Liver (tissue), 9 donors: ENCODE measurements around the gene PLPP4. TPM values are rescaled to one million over a fixed set of nuclear protein-coding genes. Genes with fewer than 3 reads are reported as not detected.

ENCODE experiments used
- DNase-seq: peaks from one replicate; pipeline ENCODE4 v3.0.0-alpha.2; 2017; ENCODE audit warnings: low spot score
- H3K27ac ChIP-seq, 2 donors: one replicate each; pipeline ENCODE4 v1.7.0; 2013; ENCODE audit warnings: inconsistent platforms in 2 of 2, low read length in 2 of 2, control low read depth in 1 of 2, low read depth in 1 of 2, mild to moderate bottlenecking in 1 of 2
- H3K27me3 ChIP-seq, 4 donors: one replicate each; pipeline versions ENCODE4 v1.6.1 to v1.7.0; 2013; ENCODE audit warnings: low read length in 3 of 4, inconsistent platforms in 1 of 4, mild to moderate bottlenecking in 1 of 4, moderate library complexity in 1 of 4; ENCODE audit not compliant: control insufficient read depth in 4 of 4, insufficient read depth in 4 of 4
- H3K36me3 ChIP-seq, 4 donors: one replicate each; pipeline versions ENCODE4 v1.6.1 to v1.7.0; 2013; ENCODE audit warnings: low read length in 3 of 4, mild to moderate bottlenecking in 3 of 4, low read depth in 1 of 4, moderate library complexity in 1 of 4; ENCODE audit not compliant: control insufficient read depth in 4 of 4, insufficient read depth in 3 of 4
- H3K4me1 ChIP-seq, 4 donors: one replicate each; pipeline versions ENCODE4 v1.6.1 to v1.7.0; 2013; ENCODE audit warnings: low read length in 3 of 4, mild to moderate bottlenecking in 3 of 4, moderate library complexity in 1 of 4; ENCODE audit not compliant: control insufficient read depth in 4 of 4, insufficient read depth in 4 of 4
- H3K4me3 ChIP-seq, 3 donors: one replicate each; pipeline versions ENCODE4 v1.6.1 to v1.7.0; 2013; ENCODE audit warnings: low read length in 3 of 3, control low read depth in 1 of 3, low read depth in 1 of 3, mild to moderate bottlenecking in 1 of 3
- H3K9ac ChIP-seq, 2 donors: one replicate each; pipeline ENCODE4 v1.7.0; 2013; ENCODE audit warnings: low read length in 2 of 2, mild to moderate bottlenecking in 2 of 2, moderate library complexity in 2 of 2, control low read depth in 1 of 2, low read depth in 1 of 2
- H3K9me3 ChIP-seq, 4 donors: one replicate each; pipeline versions ENCODE4 v1.6.1 to v1.7.0; 2013; ENCODE audit warnings: low read length in 3 of 4; ENCODE audit not compliant: control insufficient read depth in 4 of 4
- ATF3 ChIP-seq: IDR thresholded peaks from 2 replicates; pipeline ENCODE4 v1.6.1; 2016; ENCODE audit warnings: antibody characterized with exemption
- CTCF ChIP-seq: fragments of 150-350 bp; IDR thresholded peaks from 2 replicates; pipeline ENCODE4 v1.5.1; 2017; ENCODE audit warnings: improper control_type of control experiment, low read depth, low read length; ENCODE audit not compliant: missing input control
- EGR1 ChIP-seq, 2 donors: IDR thresholded peaks; 2 replicates each; pipeline ENCODE4 v1.6.1; 2016 to 2018; ENCODE audit warnings: antibody characterized with exemption in 2 of 2, low read depth in 2 of 2
- FOXA1 ChIP-seq: IDR thresholded peaks from 2 replicates; pipeline ENCODE4 v1.6.1; 2016; ENCODE audit warnings: antibody characterized with exemption
- FOXA2 ChIP-seq: IDR thresholded peaks from 2 replicates; pipeline ENCODE4 v1.6.1; 2016; ENCODE audit warnings: antibody characterized with exemption
- GABPA ChIP-seq, 2 donors: IDR thresholded peaks in 1 of 2; conservative IDR thresholded peaks in 1 of 2; 2 replicates each; pipeline ENCODE4 v1.6.1; 2016; ENCODE audit warnings: antibody characterized with exemption in 2 of 2, mild to moderate bottlenecking in 1 of 2, moderate library complexity in 1 of 2
- HNF4A ChIP-seq, 2 donors: conservative IDR thresholded peaks; 2 replicates each; pipeline ENCODE4 v1.6.1; 2016; ENCODE audit warnings: antibody characterized with exemption in 2 of 2, mild to moderate bottlenecking in 2 of 2
- HNF4G ChIP-seq: IDR thresholded peaks from 2 replicates; pipeline ENCODE4 v1.6.1; 2016; ENCODE audit warnings: antibody characterized with exemption
- JUND ChIP-seq, 2 donors: IDR thresholded peaks; 2 replicates each; pipeline ENCODE4 v1.6.1; 2016; ENCODE audit warnings: antibody characterized with exemption in 2 of 2
- MAX ChIP-seq: IDR thresholded peaks from 2 replicates; pipeline ENCODE4 v1.6.1; 2016; ENCODE audit warnings: antibody characterized with exemption
- NR2F2 ChIP-seq: IDR thresholded peaks from 2 replicates; pipeline ENCODE4 v1.6.1; 2016; ENCODE audit warnings: antibody characterized with exemption
- RAD21 ChIP-seq, 2 donors: IDR thresholded peaks; 2 replicates each; pipeline ENCODE4 v1.6.1; 2016; ENCODE audit warnings: antibody characterized with exemption in 2 of 2, mild to moderate bottlenecking in 2 of 2
- REST ChIP-seq: IDR thresholded peaks from 2 replicates; pipeline ENCODE4 v1.6.1; 2016; ENCODE audit warnings: antibody characterized with exemption, mild to moderate bottlenecking
- RXRA ChIP-seq, 2 donors: IDR thresholded peaks; 2 replicates each; pipeline ENCODE4 v1.6.1; 2017 to 2018; ENCODE audit warnings: antibody characterized with exemption in 2 of 2, mild to moderate bottlenecking in 1 of 2
- SP1 ChIP-seq: IDR thresholded peaks from 2 replicates; pipeline ENCODE4 v1.6.1; 2018; ENCODE audit warnings: antibody characterized with exemption, mild to moderate bottlenecking
- TAF1 ChIP-seq: conservative IDR thresholded peaks from 2 replicates; pipeline ENCODE4 v1.6.1; 2016; ENCODE audit warnings: antibody characterized with exemption, mild to moderate bottlenecking
- YY1 ChIP-seq: IDR thresholded peaks from 2 replicates; pipeline ENCODE4 v1.6.1; 2016; ENCODE audit warnings: antibody characterized with exemption, mild to moderate bottlenecking
- ZBTB33 ChIP-seq: IDR thresholded peaks from 2 replicates; pipeline ENCODE4 v1.6.1; 2016; ENCODE audit warnings: antibody characterized with exemption
- WGBS: extraction: QIAGEN DNeasy Blood & Tissue Kit; methylation state at CpG from one replicate; pipeline ENCODE4 v1.1.7; 2013; 5-methylcytosine and 5-hydroxymethylcytosine counted together
- polyA plus RNA-seq, 2 donors: library from polyadenylated mRNA; stranded (reverse) in 1 of 2; unstranded in 1 of 2; fragments of 200-250 nt in 1 of 2; fragments of >200 nt in 1 of 2; fragmentation: Nextera tagmentation in 1 of 2; extraction: Ambion mirVana in 1 of 2; gene quantifications; one replicate each; pipeline versions ENCODE4 v1.2.1 to v1.2.3, GENCODE V29; 2013 to 2015
- total RNA-seq, 2 donors: library from RNA; depleted of rRNA; stranded (reverse); fragments of >200 nt; gene quantifications; one replicate each; pipeline ENCODE4 v1.2.3, GENCODE V29; 2014
- donor health status: healthy.
- donor health status: healthy.
- donor health status: healthy.
- donor health status: healthy.
- donor health status: healthy.

PLPP4 gene
- total and polyA plus RNA-seq, 4 donors, result 0.14 to 2.8 (median 0.93) TPM

GRCh38 chr10:120436439-120437112 lies 20.5 kb upstream of the PLPP4 start:
- H3K27me3 ChIP-seq, result peaks cover 0 to 6% (median under 1%) of the 10 kb centered on the region in 4 donors
- 78% methylated on average over 7 of the region's 7 CpGs for WGBS
- no peak overlapping the region for H3K27ac ChIP-seq
- no peaks in the 10 kb centered on the region for H3K4me1 ChIP-seq
- no peak for TF ChIP-seq ATF3
- no peak for TF ChIP-seq FOXA1
- TF ChIP-seq MAX, result no peak
- no peak for TF ChIP-seq HNF4G
- TF ChIP-seq YY1, result no peak
- no peak for TF ChIP-seq HNF4A (conservative IDR thresholded peaks at IDR 0.05)
- TF ChIP-seq RAD21 (IDR thresholded peaks at IDR 0.05), result no peak
- TF ChIP-seq EGR1 (IDR thresholded peaks at IDR 0.05; ENCODE audit: low read depth in 2 of 2), result no peak
- no peak for TF ChIP-seq SP1
- no peak for TF ChIP-seq RXRA (IDR thresholded peaks at IDR 0.05)
- no peak for TF ChIP-seq NR2F2
- TF ChIP-seq JUND (IDR thresholded peaks at IDR 0.05), result no peak
- TF ChIP-seq CTCF, result no peak
- no peak for TF ChIP-seq TAF1
- TF ChIP-seq ZBTB33, result no peak
- no peaks in the 10 kb centered on the region for H3K36me3 ChIP-seq
- no peaks in the 10 kb centered on the region for H3K9me3 ChIP-seq
- H3K9ac ChIP-seq, result no peak overlapping the region
- no peak for DNase-seq
- H3K4me3 ChIP-seq, result no peak overlapping the region

GRCh38 chr10:120437541-120437940 lies 19.5 kb upstream of the PLPP4 start:
- Histone ChIP-seq H3K4me1 (no peaks in the 10 kb centered on the region), H3K27me3 (peaks cover 0 to 6% (median under 1%) of the 10 kb centered on the region in 4 donors), H3K9ac (no peak overlapping the region), H3K4me3 (no peak overlapping the region), H3K36me3 (no peaks in the 10 kb centered on the region), H3K9me3 (no peaks in the 10 kb centered on the region), H3K27ac (no peak overlapping the region)
- DNase-seq, result no peak
- WGBS, result 72% methylated on average over 2 of the region's 2 CpGs
- TF ChIP-seq MAX (no peak), FOXA2 (no peak), ATF3 (no peak), RXRA (IDR thresholded peaks at IDR 0.05) (no peak), GABPA (IDR thresholded peaks at IDR 0.05 in 1 of 2, conservative IDR thresholded peaks at IDR 0.05 in 1 of 2) (no peak), YY1 (no peak), ZBTB33 (no peak), SP1 (no peak), REST (no peak), RAD21 (IDR thresholded peaks at IDR 0.05) (no peak), FOXA1 (no peak), HNF4A (conservative IDR thresholded peaks at IDR 0.05) (no peak), HNF4G (no peak), EGR1 (IDR thresholded peaks at IDR 0.05; ENCODE audit: low read depth in 2 of 2) (no peak), NR2F2 (no peak), JUND (IDR thresholded peaks at IDR 0.05) (no peak), TAF1 (no peak)
